HepG2 (cell line): Measurements from ENCODE around the gene TMEM9B. TPM values are rescaled to one million over a fixed set of nuclear protein-coding genes. Genes with fewer than 3 reads are reported as not detected.

ENCODE experiments used
- ARHGAP35 ChIP-seq: sonication (generic); formaldehyde crosslinking; IDR thresholded peaks from 2 replicates; pipeline ENCODE4 v1.9.0; 2022; ENCODE audit warnings: mild to moderate bottlenecking, inconsistent platforms, moderate library complexity, missing genetic modification reagents, borderline replicate concordance
- ARNT2 ChIP-seq: sonication (generic); formaldehyde crosslinking; IDR thresholded peaks from 2 replicates; pipeline ENCODE4 v1.8.0; 2022; ENCODE audit warnings: mild to moderate bottlenecking, low read depth, missing genetic modification reagents, moderate library complexity
- ELF1 ChIP-seq: sonication (generic); formaldehyde crosslinking; IDR thresholded peaks from 2 replicates; pipeline ENCODE4 v1.4.0; 2020; ENCODE audit warnings: missing genetic modification reagents
- GFI1 ChIP-seq: sonication (generic); formaldehyde crosslinking; IDR thresholded peaks from 2 replicates; pipeline ENCODE4 v1.5.0; 2020; ENCODE audit warnings: missing genetic modification reagents, mild to moderate bottlenecking, borderline replicate concordance
- ISL2 ChIP-seq: sonication (generic); formaldehyde crosslinking; IDR thresholded peaks from 2 replicates; pipeline ENCODE4 v1.5.0; 2020; ENCODE audit warnings: missing genetic modification reagents
- KDM1A ChIP-seq: IDR thresholded peaks from 2 replicates; pipeline ENCODE4 v1.6.1; 2016; ENCODE audit warnings: missing compliant biosample characterization
- NCOA2 ChIP-seq: sonication (generic); formaldehyde crosslinking; IDR thresholded peaks from 2 replicates; pipeline ENCODE4 v1.8.0; 2022; ENCODE audit warnings: inconsistent platforms
- NONO ChIP-seq, 2 experiments: fragments of 450-650 bp in 1 of 2; sonication (generic) in 1 of 2; formaldehyde crosslinking in 1 of 2; IDR thresholded peaks in 1 of 2; conservative IDR thresholded peaks in 1 of 2; 2 replicates each; pipeline versions ENCODE4 v1.6.1 to v1.8.0; 2017 to 2022; ENCODE audit warnings: mild to moderate bottlenecking in 1 of 2, missing genetic modification reagents in 1 of 2, moderate library complexity in 1 of 2
- PAX8 ChIP-seq: sonication (generic); formaldehyde crosslinking; IDR thresholded peaks from 2 replicates; pipeline ENCODE4 v1.8.0; 2022; ENCODE audit warnings: mild to moderate bottlenecking, missing genetic modification reagents, borderline replicate concordance
- PTBP1 ChIP-seq: fragments of 200-400 bp; formaldehyde crosslinking; IDR thresholded peaks from 2 replicates; pipeline ENCODE4 v1.6.1; 2018; ENCODE audit warnings: low read length, low read depth; ENCODE audit not compliant: poor library complexity, severe bottlenecking
- SMAD9 ChIP-seq: sonication (generic); formaldehyde crosslinking; IDR thresholded peaks from 2 replicates; pipeline ENCODE4 v1.5.1; 2020; ENCODE audit warnings: mild to moderate bottlenecking, missing genetic modification reagents
- SOX6 ChIP-seq, 2 experiments: fragments of 450-650 bp in 1 of 2; sonication (generic) in 1 of 2; formaldehyde crosslinking in 1 of 2; IDR thresholded peaks; 2 replicates each; pipeline versions ENCODE4 v1.4.0 to v1.6.1; 2017 to 2020; ENCODE audit warnings: antibody characterized with exemption in 1 of 2, mild to moderate bottlenecking in 1 of 2, missing genetic modification reagents in 1 of 2
- ZBTB21 ChIP-seq: sonication (generic); formaldehyde crosslinking; IDR thresholded peaks from 2 replicates; pipeline ENCODE4 v1.4.0; 2020; ENCODE audit warnings: missing genetic modification reagents
- ZNF138 ChIP-seq: sonication (generic); formaldehyde crosslinking; IDR thresholded peaks from 2 replicates; pipeline ENCODE4 v1.5.0; 2020; ENCODE audit warnings: mild to moderate bottlenecking, low read depth, missing genetic modification reagents
- ZNF431 ChIP-seq: sonication (generic); formaldehyde crosslinking; IDR thresholded peaks from 2 replicates; pipeline ENCODE4 v1.9.0; 2022; ENCODE audit warnings: missing genetic modification reagents, low read depth, mild to moderate bottlenecking, borderline replicate concordance
- ZNF484 ChIP-seq: sonication (generic); formaldehyde crosslinking; IDR thresholded peaks from 2 replicates; pipeline ENCODE4 v1.5.1; 2020; ENCODE audit warnings: mild to moderate bottlenecking, low read depth, missing genetic modification reagents, borderline replicate concordance
- ZNF501 ChIP-seq: sonication (generic); formaldehyde crosslinking; IDR thresholded peaks from 2 replicates; pipeline ENCODE4 v1.5.1; 2020; ENCODE audit warnings: mild to moderate bottlenecking, moderate library complexity, missing genetic modification reagents
- ZNF556 ChIP-seq: sonication (generic); formaldehyde crosslinking; IDR thresholded peaks from 2 replicates; pipeline ENCODE4 v1.4.0; 2020; ENCODE audit warnings: mild to moderate bottlenecking, missing genetic modification reagents, borderline replicate concordance
- ZNF746 ChIP-seq: sonication (generic); formaldehyde crosslinking; IDR thresholded peaks from 2 replicates; pipeline ENCODE4 v1.8.0; 2022; ENCODE audit warnings: mild to moderate bottlenecking, missing genetic modification reagents
- ZNF772 ChIP-seq: sonication (generic); formaldehyde crosslinking; IDR thresholded peaks from 2 replicates; pipeline ENCODE4 v1.5.0; 2020; ENCODE audit warnings: mild to moderate bottlenecking, missing genetic modification reagents
- polyA plus RNA-seq, 8 experiments: library from polyadenylated mRNA; depleted of rRNA in 3 of 8; stranded (reverse) in 7 of 8; unstranded in 1 of 8; fragments of >200 nt; fragmentation: Illumina TruSeq in 4 of 8; extraction: Trizol in 4 of 8; gene quantifications; 2 replicates each; pipeline versions ENCODE4 v1.2.1 to v1.2.3, GENCODE V29; 2011 to 2016; ENCODE audit warnings: low read depth in 4 of 8, missing spikeins in 1 of 8, mixed read lengths in 1 of 8; ENCODE audit not compliant: insufficient read depth in 1 of 8
- total RNA-seq, 5 experiments: library from RNA; depleted of rRNA; stranded (reverse); fragments of >200 nt; fragmentation: Illumina TruSeq; extraction: Trizol; gene quantifications; 2 replicates each; pipeline ENCODE4 v1.2.3, GENCODE V29; 2016; ENCODE audit warnings: low read depth in 1 of 5
- TF ChIP-seq, protein P1 (sequence below): sonication (generic); formaldehyde crosslinking; IDR thresholded peaks from 2 replicates; pipeline ENCODE4 v1.4.0; 2020; ENCODE audit warnings: missing genetic modification reagents

Gene TMEM9B
- total and polyA plus RNA-seq, 2 of the 13 experiments (the other 11 are each of a cell fraction or from before 2014, with no cell fraction given), result 12.4 to 20.8 TPM

GRCh38 chr11:8911029-8911823 is 53.0 kb downstream of the TMEM9B start, which contains the start of gene AKIP1 (continued):
- TF ChIP-seq, protein P1, sequence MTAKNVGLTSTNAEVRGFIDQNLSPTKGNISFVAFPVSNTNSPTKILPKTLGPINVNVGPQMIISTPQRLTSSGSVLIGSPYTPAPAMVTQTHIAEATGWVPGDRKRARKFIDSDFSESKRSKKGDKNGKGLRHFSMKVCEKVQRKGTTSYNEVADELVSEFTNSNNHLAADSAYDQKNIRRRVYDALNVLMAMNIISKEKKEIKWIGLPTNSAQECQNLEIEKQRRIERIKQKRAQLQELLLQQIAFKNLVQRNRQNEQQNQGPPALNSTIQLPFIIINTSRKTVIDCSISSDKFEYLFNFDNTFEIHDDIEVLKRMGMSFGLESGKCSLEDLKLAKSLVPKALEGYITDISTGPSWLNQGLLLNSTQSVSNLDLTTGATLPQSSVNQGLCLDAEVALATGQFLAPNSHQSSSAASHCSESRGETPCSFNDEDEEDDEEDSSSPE (CRISPR knock-in tag), result peak; percentile 90
- TF ChIP-seq PAX8 (CRISPR knock-in tag), result peak; percentile 72; the same call in 1 of the 2 replicates
- TF ChIP-seq ZNF772, result peak; percentile 64; the same call in 1 of the 2 replicates
- TF ChIP-seq NONO (IDR thresholded peaks at IDR 0.05), result no peak
- 0 out of 2 replicates have a peak, but pooled peaks have one; percentile 38 for TF ChIP-seq NONO (CRISPR knock-in tag; conservative IDR thresholded peaks at IDR 0.05)
- no peak for TF ChIP-seq ZNF484
- 0 out of 2 replicates have a peak, but pooled peaks have one; percentile 39 for TF ChIP-seq GFI1
- no peak for TF ChIP-seq KDM1A (CRISPR knock-in tag)
- peak; percentile 59; the same call in 1 of the 2 replicates for TF ChIP-seq ZNF746 (CRISPR knock-in tag)
- 0 out of 2 replicates have a peak, but pooled peaks have one; percentile 74 for TF ChIP-seq ZNF138 (CRISPR knock-in tag)
- TF ChIP-seq PTBP1, result peak; percentile 35
- TF ChIP-seq NCOA2 (CRISPR knock-in tag), result no peak
- peak; percentile 87; the same call in 1 of the 2 replicates for TF ChIP-seq SMAD9
- no peak for TF ChIP-seq SOX6 (IDR thresholded peaks at IDR 0.05)
- peak; percentile 43; the same call in 1 of the 2 replicates for TF ChIP-seq SOX6 (CRISPR knock-in tag; IDR thresholded peaks at IDR 0.05)
- peak; percentile 73 for TF ChIP-seq ELF1 (CRISPR knock-in tag)
- TF ChIP-seq ZNF501 (CRISPR knock-in tag), result peak; percentile 89; the same call in 1 of the 2 replicates
- 0 out of 2 replicates have a peak, but pooled peaks have one; percentile 22 for TF ChIP-seq ZNF556 (CRISPR knock-in tag)
- TF ChIP-seq ZNF431 (CRISPR knock-in tag), result 0 out of 2 replicates have a peak, but pooled peaks have one; percentile 62
- peak; percentile 52; the same call in 1 of the 2 replicates for TF ChIP-seq ARNT2 (CRISPR knock-in tag)
- TF ChIP-seq ISL2 (CRISPR knock-in tag), result peak; percentile 12; the same call in 1 of the 2 replicates
- no peak for TF ChIP-seq ZBTB21 (CRISPR knock-in tag)
- no peak; the same call in 1 of the 2 replicates for TF ChIP-seq ARHGAP35 (CRISPR knock-in tag)
